OCI-LY1 (cell line): ENCODE measurements around the gene EPC2.

Experiments used
- EZH2 ChIP-seq: fragments of 200-600 bp; sonication (generic), shearing (Covaris generic); IDR thresholded peaks from 2 replicates; pipeline ENCODE4 v1.8.0; 2017; ENCODE audit warnings: borderline replicate concordance, mixed run types, mild to moderate bottlenecking, antibody characterized with exemption, low read length, moderate library complexity, mixed read lengths
- TF ChIP-seq, protein P1 (sequence below): fragments of 200-600 bp; sonication (generic), shearing (Covaris generic); IDR thresholded peaks from 2 replicates; pipeline ENCODE4 v1.5.1; 2017; ENCODE audit warnings: mild to moderate bottlenecking, antibody characterized with exemption, low read length, moderate library complexity, mixed read lengths

DNA sequence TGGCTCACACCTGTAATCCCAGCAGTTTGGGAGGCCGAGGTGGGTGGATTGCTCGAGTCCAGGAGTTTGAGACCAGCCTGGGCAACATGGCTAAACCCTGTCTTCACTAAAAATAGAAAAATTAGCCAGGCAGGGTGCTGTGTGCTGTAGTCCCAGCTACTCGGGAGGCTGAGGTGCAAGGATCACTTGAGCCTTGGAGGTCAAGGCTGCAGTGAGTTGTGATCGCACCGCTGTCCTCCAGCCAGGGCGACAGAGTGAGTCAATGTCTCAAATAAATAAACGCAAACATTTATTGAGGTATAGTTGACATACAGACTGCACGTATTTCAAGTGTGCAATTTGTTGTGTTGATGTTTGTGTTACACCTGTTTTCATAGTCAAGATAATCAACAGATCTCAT is 19.7 kb downstream of the EPC2 start:
- TF ChIP-seq, protein P1, sequence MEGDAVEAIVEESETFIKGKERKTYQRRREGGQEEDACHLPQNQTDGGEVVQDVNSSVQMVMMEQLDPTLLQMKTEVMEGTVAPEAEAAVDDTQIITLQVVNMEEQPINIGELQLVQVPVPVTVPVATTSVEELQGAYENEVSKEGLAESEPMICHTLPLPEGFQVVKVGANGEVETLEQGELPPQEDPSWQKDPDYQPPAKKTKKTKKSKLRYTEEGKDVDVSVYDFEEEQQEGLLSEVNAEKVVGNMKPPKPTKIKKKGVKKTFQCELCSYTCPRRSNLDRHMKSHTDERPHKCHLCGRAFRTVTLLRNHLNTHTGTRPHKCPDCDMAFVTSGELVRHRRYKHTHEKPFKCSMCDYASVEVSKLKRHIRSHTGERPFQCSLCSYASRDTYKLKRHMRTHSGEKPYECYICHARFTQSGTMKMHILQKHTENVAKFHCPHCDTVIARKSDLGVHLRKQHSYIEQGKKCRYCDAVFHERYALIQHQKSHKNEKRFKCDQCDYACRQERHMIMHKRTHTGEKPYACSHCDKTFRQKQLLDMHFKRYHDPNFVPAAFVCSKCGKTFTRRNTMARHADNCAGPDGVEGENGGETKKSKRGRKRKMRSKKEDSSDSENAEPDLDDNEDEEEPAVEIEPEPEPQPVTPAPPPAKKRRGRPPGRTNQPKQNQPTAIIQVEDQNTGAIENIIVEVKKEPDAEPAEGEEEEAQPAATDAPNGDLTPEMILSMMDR = no peak
- no peak for TF ChIP-seq EZH2
